NCI-H510A (cell line): ENCODE measurements around the gene SLC12A7.
"Not testable (repeated sequence)": the region's sequence is repeated elsewhere in the genome, so short reads cannot be mapped to it uniquely, and the experiment has no call there.

ENCODE experiments used
- DNase-seq: peaks from one replicate; lab custom pipeline; 2025; lab: John Stamatoyannopoulos, UW

Gene SLC12A7

DNA sequence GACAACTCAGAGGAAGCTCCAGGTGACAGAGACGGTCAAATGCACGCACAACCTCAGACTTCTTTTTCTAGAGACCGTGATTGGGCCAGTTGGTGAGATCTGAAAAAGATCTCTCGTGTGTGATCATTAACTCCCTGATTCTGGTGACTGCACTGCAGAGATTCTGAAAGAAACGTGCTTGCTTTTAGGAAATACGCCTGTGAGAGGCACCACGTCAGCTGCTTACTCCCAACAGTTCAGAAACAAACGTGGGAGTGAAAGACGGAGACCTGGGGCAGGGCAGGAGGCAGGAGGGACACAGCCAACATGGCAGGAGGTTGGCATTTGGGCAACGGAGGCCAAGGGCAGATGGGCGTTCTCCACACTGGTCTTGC lies 15.9 kb downstream of the SLC12A7 start:
- DNase-seq = no peak

DNA sequence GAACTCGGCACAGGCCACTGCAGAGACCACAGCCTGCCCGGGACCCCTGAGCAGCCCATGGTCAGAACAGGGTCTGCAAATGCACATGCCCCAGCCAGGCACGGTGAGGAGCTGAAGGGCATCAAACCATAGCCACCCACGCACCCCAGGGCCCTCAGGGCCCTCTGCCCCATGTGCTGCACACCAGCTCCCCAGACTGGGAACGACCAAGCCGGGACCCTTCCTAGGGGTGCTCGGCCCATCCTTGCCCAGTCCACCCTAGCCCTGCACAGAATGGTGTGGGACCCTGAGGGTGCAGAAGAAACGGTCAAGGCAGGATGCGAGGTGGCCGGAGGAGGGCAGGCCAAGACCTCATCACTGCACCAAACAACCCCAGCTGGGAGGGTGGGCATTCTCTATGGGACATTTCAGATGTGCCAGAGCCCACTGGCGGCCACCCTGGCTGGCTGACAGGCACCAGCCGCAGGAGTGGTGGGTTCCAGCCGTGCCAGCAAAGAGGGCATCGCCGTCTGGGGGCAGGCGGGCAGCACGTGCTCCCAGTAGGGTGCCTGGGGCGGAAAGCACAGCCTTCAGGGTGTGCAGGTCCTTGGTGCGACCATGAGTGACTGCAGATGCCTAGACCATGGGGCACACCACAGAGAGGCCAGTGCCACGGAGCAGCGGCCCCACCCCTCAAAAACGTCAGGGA lies 16.4 kb downstream of the SLC12A7 start:
- no peak for DNase-seq

DNA sequence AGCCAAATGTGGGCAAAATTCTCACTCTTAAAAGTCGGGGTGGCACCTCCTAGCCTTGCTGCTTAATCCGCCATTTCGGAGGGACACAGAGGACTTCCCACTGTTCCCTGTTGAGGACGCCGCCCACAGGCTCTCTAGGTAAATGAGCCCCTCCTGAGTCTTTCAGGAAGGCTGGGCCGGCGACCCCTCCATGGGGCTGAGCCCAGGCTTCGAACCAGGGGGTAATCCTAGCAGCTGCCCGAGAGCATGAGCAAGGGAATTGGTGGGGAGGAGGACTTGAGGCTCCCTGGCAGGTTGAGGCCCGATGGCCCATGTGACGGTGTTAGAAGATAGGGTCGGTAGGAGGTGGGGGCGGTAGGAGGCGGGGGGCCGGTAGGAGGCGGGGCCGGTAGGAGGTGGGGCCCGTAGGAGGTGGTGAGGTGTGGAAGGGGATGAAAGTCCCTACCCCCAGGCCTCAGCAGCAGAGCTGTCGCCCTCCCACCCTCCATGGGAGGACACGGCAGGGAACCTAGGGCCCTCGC lies 17.1 kb downstream of the SLC12A7 start:
- no peak for DNase-seq

DNA sequence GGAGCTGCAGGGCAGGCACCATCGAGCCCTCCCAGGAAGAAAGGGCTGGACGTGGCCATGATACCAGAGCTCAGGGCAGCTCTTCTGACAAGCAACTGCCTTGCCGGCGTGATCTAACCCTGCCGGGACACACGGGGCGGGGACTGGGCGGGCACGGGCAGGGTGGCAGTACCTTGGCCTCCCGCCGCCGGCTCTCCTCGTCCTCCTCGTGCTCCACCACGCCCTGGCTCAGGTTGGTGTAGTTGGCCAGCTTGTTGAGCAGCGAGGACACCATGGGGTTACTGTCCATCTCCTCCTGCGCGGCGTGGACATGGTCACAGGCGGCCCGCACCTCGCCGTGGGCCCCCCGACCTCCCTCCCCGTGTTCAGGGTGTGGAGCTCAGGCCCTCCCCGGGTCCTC lies 18.5 kb downstream of the SLC12A7 start:
- DNase-seq = no peak

DNA sequence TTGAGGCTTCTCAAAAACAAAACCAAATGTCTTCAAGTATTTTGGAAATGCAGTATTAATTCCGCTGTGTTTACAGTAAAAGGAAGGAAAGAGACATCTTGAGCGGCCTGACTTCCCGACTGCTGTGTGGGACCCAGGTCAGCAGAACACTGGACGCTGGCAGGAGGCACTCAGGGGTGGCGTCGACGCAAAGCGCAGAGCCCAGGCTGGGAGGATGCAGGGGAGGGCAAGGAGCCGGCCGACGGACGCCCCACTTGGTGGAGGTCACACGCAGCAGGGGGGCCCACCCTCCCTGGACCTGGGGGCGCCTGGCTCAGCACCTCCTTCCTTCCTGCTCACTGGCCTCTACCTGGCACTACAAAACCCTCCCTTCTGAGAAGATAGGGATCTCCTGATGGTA lies 19.7 kb downstream of the SLC12A7 start:
- no peak for DNase-seq

DNA sequence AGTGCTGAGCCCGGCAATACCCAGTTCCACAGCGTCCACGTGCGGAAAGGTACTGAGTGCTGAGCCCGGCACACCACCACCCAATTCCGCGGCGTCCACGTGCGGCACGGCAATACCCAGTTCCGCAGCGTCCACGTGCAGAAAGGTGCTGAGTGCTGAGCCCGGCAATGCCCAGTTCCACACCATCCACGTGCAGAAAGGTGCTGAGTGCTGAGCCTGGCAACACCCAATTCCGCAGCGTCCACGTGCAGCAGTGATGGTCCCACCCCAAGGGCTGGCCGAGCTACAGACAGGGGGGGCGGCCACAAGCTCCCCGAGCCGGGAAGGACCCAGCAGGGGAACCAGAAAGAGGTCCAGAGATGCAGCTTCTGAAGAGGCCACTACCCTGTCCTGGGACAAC lies 20.2 kb downstream of the SLC12A7 start:
- no peak for DNase-seq

DNA sequence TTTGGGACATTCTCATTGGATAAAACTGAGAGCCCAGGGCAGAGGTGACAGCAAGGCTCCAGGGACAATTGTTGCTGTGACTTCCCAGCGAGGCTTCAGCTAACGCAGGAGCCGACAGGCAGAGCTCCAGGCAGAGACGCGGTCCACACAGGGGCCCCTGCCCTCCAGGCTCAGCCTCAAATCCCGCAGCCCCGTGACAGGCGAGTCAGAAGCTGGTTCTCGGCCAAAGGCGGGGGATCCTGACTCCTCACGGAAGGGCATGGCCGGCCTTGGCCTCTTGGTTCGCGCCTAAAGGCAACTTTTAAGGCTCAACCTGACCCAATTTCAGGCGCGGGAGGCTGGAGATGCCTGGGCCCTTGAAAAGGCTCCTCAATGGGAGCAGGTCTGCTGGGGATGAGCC lies 21.3 kb downstream of the SLC12A7 start:
- no peak for DNase-seq

DNA sequence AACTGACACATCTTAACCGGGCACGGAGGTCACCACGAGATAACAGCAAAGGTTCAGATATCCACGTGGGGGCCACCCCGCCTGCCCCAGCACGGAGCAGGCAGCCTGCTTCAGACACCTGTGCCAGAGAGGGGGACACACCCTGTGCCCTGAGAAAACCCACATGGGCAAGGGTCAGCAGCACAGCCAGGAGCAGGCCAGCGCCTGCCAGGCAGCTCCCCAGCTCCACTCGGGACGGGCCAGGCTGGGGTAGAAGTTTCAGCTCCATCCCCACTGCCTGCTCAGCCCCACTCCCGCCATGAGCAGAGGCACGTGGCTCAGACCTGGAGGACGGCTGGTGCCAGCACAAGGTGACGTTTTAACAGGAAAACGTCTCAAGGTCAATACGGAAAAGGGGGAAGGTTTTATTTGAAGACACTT lies 22.2 kb downstream of the SLC12A7 start:
- no peak for DNase-seq

DNA sequence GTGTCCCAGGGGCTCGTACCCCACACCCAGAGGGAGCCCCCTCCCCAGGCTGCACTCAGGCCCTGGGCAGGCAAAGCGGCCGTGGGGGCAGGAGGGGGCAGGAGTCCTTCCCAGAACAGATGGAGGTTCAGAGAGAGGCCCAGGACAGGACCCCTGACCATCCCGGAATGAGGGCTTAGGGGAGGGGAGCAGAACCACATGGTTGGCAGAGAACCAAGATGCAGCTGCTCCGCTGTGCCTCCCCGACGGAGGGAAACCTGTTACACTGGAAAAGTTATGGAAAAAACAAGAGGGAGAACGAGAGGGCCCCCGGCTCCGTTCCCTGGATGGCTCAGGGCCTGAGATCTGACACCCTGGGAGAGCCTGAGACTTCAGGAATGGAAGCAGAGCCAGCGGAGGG lies 22.7 kb downstream of the SLC12A7 start:
- no peak for DNase-seq

DNA sequence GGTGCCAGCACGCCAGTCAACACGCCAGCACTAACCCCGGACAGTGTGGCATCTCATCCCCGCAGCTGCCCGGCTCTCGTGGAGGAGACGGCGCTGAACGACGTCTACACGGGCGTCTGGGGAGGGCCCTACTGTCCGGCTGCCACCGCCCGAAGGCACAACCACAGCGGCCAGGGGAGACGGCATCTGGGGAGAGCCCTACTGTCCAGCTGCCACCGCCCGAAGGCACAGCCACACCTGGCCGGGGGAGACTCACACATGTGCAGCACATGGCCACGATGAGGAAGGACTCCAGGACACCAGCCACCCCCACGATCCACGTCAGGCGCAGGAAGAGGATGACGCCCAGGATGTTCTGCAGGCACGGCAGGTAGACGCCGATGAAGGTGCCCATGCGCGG lies 23.1 kb downstream of the SLC12A7 start:
- DNase-seq = no peak

DNA sequence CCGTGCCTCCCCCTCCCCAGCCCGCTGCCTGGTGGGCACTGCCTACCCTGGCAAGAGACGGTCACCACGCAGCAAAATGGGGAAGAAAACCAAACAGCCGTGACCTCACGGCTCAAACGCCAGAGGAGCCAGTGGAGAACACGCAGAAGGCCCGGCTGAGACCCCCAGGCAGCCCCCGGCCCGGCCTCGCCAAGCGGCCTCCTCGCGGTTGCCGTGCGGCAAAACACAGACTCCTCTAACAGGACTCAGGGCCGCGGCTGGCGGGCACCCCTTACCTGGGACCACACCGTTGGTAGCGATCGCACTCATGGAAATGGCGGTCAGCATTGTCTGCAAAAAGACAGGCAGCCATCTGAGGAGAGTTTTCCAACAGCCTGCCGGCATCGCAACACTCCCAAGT lies 23.8 kb downstream of the SLC12A7 start:
- no peak for DNase-seq

DNA sequence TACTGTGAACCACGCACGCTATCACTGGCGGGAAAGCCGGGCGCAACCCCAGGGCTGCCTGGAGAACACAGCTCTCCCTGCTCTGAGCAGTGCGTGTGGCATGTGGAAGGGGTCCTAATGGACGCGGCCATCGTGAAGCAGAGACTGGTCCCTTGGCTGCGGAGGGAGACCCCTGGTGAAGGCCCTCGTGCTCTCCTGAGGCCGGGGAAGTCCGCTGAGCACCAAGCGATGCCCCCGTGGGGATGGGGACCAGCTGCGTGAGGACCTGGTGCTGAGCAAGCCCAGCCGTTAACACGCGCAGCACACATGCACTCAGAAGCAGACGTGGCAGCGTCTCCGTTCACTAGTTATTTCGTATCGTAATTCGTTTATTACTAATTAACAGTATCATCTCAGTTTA lies 24.4 kb downstream of the SLC12A7 start:
- DNase-seq = no peak

DNA sequence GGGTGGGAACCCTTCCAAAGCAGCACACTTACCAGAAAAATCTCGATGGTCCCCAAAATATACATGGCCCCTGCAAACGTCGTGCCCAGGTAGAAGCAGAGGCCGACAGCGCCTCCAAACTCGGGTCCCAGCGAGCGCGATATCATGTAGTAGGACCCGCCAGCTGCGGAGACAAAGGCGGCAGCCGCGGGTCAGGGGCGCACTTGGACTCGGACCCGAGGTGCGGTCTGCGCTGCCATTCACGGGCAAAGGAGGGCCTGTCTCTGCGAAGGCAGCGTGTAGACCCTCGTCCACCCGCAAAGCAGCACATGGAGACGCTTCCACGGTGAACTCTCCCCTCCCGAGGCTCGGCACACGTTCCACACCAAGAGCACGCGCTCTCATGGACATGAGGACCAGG lies 25.0 kb downstream of the SLC12A7 start:
- DNase-seq = no peak

DNA sequence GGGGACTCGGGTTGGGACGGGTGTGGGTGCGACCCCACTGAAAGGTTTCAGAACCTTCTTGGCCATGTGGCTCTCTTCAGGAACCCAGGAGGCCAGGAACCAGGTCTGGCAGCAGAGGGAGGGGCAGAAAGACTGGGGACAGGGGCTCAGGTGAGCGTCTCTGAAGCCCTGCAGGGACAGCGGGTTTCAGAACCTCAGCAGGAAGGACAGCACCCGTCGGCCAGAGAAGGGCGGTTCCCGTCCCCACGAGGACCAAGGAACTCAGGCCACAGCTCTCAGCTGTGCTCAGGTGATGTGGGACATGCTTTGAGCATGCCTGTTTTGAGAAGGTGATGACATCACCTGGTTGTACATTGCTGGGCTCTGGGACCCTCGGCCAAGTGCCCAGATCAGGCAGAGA lies 25.7 kb downstream of the SLC12A7 start:
- DNase-seq = no peak

DNA sequence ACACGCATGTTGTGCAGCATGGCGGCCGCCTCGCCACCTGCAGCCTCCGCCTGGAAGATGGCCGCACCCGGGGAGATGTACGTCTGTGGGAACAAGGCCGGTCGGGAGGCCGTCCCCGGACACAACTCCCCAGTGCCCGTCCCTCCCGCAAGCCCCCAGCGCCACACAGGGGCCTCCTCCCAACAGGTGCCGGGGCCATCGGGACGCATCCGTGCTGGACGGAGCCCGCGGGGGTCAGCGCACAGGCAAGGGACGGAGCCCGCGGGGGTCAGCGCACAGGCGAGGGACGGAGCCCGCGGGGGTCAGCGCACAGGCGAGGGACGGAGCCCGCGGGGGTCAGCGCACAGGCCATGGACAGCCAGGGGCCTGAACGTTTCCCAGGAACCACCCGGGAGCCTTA lies 26.5 kb downstream of the SLC12A7 start:
- no peak for DNase-seq

DNA sequence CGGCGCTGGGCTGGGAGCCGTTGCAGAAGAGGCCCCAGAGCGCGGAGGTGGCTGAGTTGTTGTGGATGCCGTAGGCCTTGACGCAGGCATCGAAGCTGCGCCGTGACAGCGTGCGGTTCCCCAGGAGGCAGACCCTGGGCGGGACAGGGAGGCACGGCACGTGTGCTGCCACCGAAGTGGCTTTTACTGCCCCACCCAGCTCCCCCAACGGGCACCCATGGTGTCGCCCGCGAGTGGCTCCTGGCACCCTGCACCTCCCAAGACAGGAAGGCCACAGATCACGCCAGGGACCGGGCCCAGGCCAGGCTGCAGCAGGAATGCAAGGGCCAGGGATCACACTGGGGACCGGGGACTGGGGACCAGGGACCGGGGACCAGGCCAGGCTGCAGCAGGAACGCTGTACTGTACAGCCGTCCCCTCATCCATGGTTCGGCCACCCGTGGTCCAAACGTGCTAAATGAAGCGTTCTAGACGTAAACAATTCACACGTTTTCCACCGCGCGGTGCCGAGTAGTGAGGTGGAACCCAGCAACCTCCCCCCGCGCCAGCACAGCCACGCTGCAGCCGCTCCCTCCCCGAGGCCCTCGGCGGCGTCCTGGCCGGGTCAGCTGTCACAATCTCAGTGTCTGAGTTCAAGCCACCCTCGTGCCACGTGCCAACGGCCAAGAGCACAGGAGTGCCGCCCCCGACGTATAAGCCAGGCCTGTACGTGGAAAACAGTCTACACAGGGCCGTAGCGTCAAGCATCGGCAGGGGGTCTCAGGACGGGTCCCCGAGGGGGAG lies 27.8 kb downstream of the SLC12A7 start:
- no peak for DNase-seq

DNA sequence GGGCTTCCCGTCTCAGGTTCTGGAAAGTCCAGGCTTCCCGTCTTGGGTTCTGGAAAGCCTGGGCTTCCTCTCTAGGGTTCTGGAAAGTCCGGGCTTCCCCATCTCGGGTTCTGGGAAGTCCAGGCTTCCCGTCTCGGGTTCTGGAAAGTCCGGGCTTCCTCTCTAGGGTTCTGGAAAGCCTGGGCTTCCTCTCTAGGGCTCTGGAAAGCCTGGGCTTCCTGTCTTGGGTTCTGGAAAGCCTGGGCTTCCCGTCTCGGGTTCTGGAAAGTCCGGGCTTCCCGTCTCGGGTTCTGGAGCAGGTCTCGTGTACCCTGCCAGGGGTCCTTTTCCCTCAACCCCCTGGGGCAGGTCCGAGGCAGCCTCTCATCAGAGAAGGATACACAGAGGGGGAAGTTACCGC lies 28.8 kb downstream of the SLC12A7 start:
- not testable (repeated sequence) for DNase-seq

DNA sequence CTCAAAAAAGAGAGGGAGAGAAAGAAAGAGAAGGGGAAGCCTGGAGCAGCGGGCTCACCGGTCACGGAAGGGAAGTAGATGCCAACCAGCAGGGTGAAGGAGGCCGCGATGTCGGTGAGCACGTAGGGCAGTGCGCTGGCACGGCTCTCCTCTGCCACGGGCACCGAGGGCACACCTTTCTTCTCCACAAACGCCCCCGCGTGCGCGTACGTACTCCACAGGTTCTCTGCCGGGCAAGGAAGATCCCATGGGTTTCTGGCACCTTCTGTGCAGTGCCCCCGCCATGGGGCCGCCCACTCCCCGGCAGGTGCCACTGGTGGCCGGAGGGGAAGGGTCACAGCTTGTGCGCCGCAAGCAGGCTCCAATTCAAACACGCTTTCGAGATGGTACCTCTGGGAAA lies 30.3 kb downstream of the SLC12A7 start:
- DNase-seq = no peak

DNA sequence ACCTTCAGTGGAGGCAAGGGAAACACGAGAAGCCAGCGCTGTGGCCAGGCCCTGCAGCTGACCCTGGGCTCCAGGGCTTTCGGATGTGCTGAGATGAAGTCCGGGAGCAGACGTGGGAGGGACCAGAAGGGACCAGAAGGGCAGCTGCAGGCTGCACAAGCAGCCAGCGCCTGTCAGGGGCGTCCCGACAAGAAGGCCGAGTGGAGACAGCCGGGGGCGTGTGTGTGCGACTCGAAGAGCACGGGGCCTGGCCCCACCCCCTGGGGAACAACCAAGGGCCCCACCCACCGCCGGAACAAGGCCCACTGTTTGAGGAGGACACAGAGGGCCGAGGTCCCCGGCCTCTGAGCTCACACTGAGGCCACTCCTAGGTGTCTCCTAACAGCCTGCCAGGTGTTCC lies 31.4 kb downstream of the SLC12A7 start:
- DNase-seq = no peak

DNA sequence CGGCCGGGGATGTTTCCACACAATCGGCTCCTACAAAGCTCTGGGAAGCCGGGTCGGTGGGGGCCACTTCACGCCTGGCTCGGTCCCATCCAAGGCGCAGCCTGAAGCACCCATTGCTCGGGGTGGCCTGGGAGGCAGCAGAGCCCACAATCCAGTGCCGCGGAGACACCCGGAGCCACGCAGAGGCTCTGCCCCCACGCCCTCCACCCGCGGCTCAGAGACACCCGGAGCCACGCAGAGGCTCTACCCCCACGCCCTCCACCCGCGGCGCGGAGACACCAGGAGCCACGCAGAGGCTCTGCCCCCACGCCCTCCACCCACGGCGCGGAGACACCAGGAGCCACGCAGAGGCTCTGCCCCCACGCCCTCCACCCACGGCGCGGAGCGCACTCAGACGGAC lies 31.9 kb downstream of the SLC12A7 start:
- no peak for DNase-seq

DNA sequence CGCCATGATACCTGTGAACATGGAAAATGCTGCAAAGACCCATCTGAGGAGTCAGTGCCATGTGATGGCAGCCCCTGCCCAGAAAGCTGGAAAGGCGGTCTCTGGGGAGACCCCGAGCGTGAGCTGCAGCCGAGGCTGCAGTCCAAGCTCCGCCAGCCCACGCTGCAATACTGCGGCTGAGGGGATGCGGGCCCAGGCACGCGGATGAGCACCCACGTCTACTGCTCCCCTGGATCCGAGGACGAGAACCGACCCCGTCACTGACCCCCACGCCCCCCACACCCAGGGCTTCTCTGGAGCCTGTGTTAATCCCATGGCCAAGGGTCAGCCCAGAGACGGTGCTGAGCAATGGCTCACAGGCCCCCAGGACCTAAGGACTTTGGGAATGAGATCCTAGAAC lies 32.4 kb downstream of the SLC12A7 start:
- no peak for DNase-seq

DNA sequence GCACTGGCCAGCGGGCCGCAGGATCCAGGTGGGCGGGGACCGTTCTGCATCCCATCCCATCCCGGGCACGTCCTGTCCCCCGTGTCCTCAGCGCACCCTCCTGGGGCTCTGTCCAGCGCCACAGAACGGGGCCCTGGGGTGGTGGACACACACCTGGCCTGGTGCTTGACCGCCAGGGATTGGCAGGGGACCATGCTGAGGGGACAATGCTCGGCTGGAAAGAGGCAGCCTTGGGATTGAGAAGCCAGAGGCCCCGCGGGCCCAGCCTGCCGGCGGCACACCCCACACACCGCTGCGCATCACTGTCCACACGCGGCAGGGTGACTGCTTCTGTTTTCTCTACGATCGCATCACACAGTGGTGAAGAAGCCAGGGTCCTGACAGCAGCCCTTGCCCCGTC lies 33.0 kb downstream of the SLC12A7 start:
- DNase-seq = no peak

DNA sequence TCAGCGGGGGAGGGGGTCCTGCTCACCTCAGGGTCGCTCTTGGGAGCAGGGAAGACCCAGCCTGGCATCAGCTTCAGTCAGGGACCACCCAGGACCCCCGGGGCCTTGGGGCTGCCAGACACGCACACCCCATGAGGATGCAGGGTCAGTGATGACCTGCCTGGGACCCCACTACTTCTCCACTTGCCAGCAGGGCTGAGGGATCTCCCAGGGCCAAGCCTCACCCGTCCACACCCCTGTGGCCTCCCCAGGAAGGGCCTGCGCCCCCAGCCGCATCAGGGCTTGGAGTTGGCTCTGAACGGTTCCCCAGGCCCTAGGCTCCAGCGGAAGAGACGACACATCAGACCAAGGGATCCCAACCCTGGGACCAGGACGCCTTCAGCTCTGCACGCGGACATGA lies 33.7 kb downstream of the SLC12A7 start:
- DNase-seq = no peak
